ENCODE results near the gene NPR2.
A peak's percentile ranks its signal among the peaks of the same experiment; 100 is the strongest.

DNA sequence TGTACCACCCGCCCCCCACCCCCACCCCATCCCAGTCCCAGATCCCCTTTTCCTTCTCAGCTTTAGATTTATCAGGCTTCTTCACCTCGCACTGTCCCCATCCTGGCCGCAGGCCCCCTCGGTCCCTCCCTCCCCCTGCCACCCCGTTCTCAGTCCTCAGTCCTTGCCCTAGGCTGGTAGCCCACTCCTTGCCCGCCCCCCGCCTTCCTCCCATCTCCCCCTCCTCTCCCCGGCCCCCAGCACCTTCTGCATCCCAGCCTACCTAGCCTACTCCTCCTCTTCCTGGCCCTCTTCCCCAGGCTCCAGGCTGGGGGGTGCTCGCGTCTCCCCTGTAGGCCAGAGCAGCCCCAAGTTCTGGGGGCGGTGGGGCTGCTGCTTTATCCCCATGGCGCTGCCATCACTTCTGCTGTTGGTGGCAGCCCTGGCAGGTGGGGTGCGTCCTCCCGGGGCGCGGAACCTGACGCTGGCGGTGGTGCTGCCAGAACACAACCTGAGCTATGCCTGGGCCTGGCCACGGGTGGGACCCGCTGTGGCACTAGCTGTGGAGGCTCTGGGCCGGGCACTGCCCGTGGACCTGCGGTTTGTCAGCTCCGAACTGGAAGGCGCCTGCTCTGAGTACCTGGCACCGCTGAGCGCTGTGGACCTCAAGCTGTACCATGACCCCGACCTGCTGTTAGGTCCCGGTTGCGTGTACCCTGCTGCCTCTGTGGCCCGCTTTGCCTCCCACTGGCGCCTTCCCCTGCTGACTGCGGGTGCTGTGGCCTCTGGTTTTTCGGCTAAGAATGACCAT is 828 bp downstream of the NPR2 start:
- TF ChIP-seq FOXP1 (CRISPR knock-in tag; IDR thresholded peaks at IDR 0.05; ENCODE audit: borderline replicate concordance) (peak; percentile 44; the same call in 1 of the 2 replicates), CTCF (IDR thresholded peaks at IDR 0.05) (no peak), ZNF138 (CRISPR knock-in tag; conservative IDR thresholded peaks at IDR 0.05) (no peak), ETV6 (CRISPR knock-in tag; IDR thresholded peaks at IDR 0.05) (no peak)
- TF ChIP-seq, protein P1, sequence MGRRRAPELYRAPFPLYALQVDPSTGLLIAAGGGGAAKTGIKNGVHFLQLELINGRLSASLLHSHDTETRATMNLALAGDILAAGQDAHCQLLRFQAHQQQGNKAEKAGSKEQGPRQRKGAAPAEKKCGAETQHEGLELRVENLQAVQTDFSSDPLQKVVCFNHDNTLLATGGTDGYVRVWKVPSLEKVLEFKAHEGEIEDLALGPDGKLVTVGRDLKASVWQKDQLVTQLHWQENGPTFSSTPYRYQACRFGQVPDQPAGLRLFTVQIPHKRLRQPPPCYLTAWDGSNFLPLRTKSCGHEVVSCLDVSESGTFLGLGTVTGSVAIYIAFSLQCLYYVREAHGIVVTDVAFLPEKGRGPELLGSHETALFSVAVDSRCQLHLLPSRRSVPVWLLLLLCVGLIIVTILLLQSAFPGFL (CRISPR knock-in tag; IDR thresholded peaks at IDR 0.05; ENCODE audit: borderline replicate concordance) = no peak

Measured in WTC11 (cell line).